ENCODE data around the gene TSPAN31.

TSPAN31 gene

DNA sequence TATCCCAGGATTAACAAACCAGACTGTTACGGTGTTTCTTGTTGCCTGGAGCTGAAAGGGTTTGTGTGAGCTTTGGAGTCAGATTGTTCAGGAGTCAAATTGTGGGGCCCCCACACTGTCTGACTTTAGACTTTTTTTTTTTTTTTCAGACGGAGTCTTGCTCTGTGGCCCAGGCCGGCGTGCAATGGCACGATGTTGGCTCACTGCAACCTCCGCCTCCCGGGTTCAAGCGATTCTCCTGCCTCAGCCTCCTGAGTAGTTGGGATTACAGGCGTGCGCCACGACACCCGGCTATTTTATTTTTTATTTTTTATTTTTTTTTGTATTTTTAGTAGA is 38.6 kb downstream of the TSPAN31 start:
- no peak for DNase-seq (ENCODE audit: low read depth in 2 of 2)

- no peak for DNase-seq (ENCODE audit: low read depth in 2 of 2)
Measured at GRCh38 chr12:57783861-57784260, 39.0 kb downstream of the TSPAN31 start.

DNA sequence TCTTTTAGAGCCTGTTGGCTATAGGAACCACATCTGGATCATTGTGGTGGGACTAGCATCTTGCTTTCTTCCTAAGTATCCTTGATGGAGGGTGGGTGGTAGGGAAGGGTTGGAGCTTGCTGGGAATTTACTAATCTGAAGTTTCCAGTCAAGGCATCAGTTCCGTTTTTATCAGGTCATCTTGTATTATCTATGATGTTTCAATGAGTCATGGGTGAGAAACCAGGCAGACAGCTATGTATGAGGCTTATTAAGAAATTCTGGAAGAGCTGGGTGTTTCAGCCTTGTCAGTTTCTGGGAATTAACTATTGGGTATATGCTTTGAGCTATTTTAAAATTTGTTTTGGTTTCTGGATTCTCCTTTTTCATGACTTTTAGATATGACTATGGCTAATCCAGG is 49.1 kb downstream of the TSPAN31 start:
- DNase-seq (ENCODE audit: low read depth in 2 of 2), result no peak

DNA sequence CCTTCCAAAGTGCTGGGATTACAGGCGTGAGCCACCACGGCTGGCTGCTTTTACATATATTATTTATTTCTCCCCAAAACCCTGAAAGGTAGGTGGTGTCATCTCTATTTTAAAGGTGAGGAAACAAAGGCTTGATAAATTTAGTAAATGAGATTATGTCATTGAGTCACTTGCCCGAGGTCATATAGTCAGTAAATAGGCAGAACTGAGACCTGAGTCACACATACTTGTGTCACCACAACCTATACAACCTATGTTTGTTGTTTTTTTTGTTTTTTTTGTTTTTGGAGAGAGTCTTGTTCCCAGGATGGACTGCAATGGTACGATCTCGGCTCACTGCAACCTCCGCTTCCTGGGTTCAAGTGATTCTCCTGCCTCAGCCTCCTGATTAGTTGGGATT is 50.5 kb downstream of the TSPAN31 start:
- DNase-seq (ENCODE audit: low read depth in 2 of 2), result no peak

- DNase-seq (ENCODE audit: low read depth in 2 of 2), result no peak
Measured at GRCh38 chr12:57796996-57797395, 52.2 kb downstream of the TSPAN31 start.

DNA sequence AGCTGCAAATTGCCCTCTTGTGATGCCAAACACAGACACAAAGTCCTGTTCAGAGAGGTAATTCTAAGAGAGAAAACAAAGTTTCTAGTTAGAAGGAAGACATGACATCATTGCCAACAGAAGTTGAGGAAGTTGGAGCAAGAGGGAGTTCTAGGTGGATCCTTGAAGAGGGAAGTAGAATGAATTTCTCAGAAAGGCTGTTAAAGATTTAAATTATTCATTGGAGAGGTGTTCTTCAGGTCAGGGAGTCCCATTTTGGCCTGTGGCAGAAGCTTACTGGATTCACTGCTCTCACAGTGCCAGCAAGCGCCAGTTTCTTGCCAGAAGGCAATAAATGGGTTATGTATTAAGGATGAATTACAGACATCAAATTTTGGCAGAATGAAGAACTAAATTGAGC is 53.1 kb downstream of the TSPAN31 start:
- no peak for DNase-seq (ENCODE audit: low read depth in 2 of 2)

Data from stimulated activated CD8-positive, alpha-beta memory T cell treated with anti-CD3 and anti-CD28 coated beads, Interleukin-15, amount 100 ng/mL, for 4 hours (primary cell).